Endometrial microvascular endothelial cells (primary cell): ENCODE data around the gene TRIM38. TPM values are rescaled to one million over a fixed set of nuclear protein-coding genes. Genes with fewer than 3 reads are reported as not detected.

Source experiments
- in situ Hi-C: cut with HindIII; loops from 2 replicates; pipeline ENCODE4 v1.10.0; 2017; ENCODE audit warnings: low sequenced_read_pairs, low pct_unique_long_range_greater_than_20kb; ENCODE audit errors: inconsistent ontology term
- total RNA-seq: library from RNA; depleted of rRNA; stranded (reverse); fragments of >200 nt; gene quantifications from one replicate; pipeline ENCODE4 v1.2.3, GENCODE V29; 2015; ENCODE audit errors: inconsistent ontology term

Gene TRIM38
- total RNA-seq, 1 donor from 2014 or later = 8.4 TPM

DNA sequence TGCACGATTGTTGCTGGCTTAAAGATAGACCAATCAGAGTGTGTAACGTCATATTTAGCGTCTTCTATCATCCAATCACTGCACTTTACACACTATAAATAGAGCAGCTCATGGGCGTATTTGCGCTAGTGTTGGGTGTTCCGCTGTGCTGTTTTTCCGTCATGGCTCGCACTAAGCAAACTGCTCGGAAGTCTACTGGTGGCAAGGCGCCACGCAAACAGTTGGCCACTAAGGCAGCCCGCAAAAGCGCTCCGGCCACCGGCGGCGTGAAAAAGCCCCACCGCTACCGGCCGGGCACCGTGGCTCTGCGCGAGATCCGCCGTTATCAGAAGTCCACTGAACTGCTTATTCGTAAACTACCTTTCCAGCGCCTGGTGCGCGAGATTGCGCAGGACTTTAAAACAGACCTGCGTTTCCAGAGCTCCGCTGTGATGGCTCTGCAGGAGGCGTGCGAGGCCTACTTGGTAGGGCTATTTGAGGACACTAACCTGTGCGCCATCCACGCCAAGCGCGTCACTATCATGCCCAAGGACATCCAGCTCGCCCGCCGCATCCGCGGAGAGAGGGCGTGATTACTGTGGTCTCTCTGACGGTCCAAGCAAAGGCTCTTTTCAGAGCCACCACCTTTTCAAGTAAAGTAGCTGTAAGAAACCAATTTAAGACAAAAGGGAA is 57.9 kb downstream of the TRIM38 start:
- in situ Hi-C loops = loop anchor here (10.0 to 25.0 kb wide), 2 partner anchors 1117 to 1874 kb away; a partner anchor contains a TSS

DNA sequence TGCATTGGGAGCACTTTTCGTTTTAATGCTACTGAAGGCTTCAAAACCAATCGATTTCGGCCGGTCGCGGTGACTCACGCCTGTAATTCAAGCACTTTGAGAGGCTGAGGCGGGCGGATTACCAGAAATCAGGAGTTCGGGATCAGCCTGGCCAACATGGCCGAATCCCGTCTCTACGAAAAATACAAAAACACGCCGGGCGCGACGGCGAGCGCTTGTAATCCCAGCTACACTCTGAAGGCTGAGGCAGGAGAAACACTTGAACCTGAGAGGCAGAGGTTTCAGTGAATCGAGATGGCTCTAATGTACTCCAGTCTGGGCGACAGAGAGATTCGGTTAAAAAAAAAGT is 58.4 kb downstream of the TRIM38 start:
- in situ Hi-C loops = loop anchor here (10.0 to 25.0 kb wide), 2 partner anchors 1116 to 1874 kb away; a partner anchor contains a TSS

- in situ Hi-C loops = loop anchor here (10.0 to 25.0 kb wide), 2 partner anchors 1116 to 1873 kb away; a partner anchor contains a TSS
Observed at GRCh38 chr6:26021350-26022131, 58.9 kb downstream of the TRIM38 start.

GRCh38 chr6:26022132-26022472 is 59.5 kb downstream of the TRIM38 start:
- in situ Hi-C loops = loop anchor here (10.0 to 25.0 kb wide), 2 partner anchors 1115 to 1873 kb away; a partner anchor contains a TSS

DNA sequence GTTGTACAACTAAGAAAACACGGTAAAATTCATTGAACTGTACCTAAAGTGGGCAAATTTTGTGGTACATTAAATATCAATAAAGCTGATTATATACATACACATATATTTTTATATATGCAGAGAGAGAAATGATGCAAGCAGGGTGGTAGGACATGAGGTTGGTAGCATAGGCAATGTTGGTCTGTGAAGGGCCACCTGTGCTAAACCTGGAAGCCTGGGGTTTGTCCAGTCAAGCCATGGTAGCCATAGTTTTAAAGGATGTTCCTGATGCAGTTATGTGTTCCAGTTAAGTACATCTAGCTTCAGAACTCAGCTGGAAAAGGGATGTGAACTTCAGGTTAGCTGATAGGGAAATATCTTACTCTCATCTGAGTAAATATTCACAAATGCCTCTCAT is 60.1 kb downstream of the TRIM38 start:
- in situ Hi-C loops = loop anchor here (10.0 to 25.0 kb wide), 2 partner anchors 1115 to 1872 kb away; a partner anchor contains a TSS

- in situ Hi-C loops = loop anchor here (10.0 to 25.0 kb wide), 2 partner anchors 1113 to 1870 kb away; a partner anchor contains a TSS
Observed at GRCh38 chr6:26024651-26025046, 62.0 kb downstream of the TRIM38 start.

DNA sequence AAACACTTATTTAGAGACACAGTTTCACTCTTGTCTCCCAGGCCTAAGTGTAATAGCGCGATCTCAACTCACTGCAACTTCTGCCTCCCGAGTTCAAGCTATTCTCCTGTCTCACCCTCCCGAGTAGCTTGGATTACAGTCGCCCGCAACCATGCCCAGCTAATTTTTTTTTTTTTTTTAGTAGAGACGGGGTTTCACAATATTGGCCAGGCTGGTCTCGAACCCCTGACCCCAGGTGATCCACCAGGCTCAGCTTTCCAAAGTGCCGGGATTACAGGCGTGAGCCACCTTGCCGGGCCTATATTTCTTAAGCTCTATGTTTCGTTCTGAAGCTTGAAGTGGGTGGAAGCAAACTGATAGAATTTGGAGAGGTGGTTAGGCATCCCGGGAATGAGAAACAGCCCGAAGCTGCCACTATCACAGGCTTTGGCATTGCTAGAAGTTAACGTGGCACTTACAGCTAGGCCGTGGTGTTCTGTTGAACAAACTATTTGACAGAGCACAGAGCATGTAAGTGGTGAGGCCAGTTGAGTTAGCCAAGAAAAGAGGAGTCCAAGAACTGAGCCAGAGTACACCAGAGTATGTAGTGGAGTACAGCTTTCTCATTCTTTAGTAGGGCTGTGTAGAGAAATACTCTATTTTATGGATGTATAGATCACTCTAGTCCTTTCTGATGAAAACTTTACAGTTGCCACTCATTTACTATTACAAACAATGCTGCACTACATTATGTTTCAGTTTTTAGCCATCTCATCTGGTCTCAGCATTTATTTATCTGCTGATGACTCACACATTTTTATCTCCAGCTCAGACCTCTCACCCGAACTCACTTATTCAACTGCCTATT is 62.7 kb downstream of the TRIM38 start:
- in situ Hi-C loops = loop anchor here (10.0 kb wide), 1 partner anchor 1870 kb away; a partner anchor contains a TSS

- in situ Hi-C loops = loop anchor here (10.0 kb wide), 1 partner anchor 1869 kb away; a partner anchor contains a TSS
Observed at GRCh38 chr6:26025894-26026832, 63.6 kb downstream of the TRIM38 start.

DNA sequence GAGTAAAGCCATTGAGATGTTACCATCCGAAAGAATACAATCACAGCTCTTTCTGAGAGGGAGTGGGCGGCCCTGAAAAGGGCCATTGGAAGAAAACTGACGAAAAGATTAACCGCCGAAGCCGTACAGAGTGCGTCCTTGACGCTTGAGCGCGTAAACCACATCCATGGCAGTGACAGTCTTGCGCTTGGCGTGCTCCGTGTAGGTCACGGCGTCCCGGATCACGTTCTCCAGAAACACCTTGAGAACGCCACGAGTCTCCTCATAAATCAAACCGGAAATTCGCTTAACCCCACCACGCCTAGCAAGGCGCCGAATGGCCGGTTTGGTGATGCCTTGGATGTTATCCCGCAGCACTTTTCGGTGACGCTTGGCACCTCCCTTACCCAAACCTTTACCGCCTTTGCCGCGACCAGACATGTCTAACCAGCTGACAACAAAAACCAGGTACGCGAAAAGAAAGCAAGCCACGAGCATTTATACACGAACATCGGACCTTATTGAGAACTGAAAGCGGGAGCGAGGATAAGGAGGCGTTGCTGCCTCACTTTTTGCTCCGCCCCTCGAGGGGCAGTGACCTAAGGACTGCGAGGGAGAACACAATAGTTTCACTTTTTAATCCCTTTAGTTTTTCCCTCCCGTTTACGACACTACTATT is 64.4 kb downstream of the TRIM38 start:
- in situ Hi-C loops = loop anchor here (10.0 kb wide), 1 partner anchor 1868 kb away; a partner anchor contains a TSS

DNA sequence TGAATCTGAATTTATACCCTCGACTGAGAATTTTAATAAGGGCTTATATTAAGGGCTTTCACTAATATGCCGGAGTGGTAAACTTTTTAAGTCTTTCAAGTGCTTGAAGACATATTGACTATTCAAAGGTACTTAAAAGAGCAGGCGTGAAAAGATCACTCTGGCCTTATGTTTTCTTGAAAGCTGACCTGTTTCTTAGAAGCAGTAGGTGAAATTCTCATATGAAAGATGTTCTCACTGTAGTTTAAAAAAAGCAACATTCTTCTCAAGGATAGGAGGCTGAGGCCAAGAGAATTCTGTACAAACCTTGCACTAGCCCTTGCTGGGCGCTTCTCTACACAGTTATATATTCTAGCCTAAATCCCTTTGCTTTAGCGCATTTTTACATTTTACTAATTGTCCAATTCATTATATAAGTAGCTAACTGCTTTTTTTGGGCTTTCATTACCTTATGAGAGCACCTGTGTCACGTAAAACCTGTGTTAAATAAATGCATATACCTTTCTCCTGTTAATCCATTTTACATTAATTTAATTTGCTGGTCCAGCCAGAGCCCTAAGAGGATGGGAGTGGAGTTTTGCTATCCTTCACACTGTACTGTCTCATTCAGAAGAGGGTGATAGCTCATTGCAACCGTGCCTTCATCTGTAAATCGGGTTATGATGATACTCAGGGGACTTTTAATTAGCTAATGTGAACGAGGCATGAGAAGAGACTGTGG is 65.0 kb downstream of the TRIM38 start:
- in situ Hi-C loops = loop anchor here (10.0 kb wide), 1 partner anchor 1867 kb away; a partner anchor contains a TSS

DNA sequence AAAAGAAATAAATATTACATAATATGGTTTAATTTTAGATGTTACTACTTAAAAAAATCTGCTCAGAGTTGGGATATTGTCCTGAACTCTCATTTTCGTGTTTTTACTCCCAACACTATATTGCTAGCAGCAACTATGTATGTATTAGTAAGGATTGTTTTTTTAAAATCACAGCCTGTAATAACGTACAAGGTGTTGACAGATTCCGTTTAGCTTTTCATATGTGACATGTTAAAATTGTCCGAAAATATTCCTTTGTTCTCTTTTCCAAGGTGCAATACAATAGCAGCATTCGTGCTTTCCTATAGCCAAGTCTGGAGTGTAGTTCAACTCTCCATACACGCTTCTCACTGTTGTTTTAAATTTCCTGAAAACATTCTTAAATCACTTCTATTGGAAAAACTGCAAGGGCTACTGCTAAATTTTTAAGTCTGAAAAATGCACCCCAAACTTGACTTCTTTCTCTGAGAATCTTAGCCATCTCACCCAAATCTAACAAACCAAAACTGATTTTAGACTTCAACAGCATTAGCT is 65.7 kb downstream of the TRIM38 start:
- in situ Hi-C loops = loop anchor here (10.0 kb wide), 1 partner anchor 1867 kb away; a partner anchor contains a TSS

- in situ Hi-C loops = loop anchor here (10.0 kb wide), 1 partner anchor 1866 kb away; a partner anchor contains a TSS
Observed at GRCh38 chr6:26028746-26029569, 66.4 kb downstream of the TRIM38 start.

DNA sequence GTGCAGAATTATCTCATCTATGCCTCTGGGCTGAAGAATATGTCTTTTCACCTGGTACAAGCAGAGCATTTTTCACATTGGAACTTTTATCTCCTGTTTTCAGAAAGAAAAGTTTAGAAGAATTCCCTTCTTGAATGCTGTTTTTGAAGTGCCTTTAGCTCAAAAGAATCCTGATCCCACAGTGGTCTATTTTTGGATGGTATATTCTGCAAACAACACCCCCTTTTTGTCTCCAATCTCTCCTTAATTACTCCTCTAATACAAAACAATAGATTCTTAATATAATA is 66.9 kb downstream of the TRIM38 start:
- in situ Hi-C loops = loop anchor here (10.0 kb wide), 1 partner anchor 1865 kb away; a partner anchor contains a TSS

DNA sequence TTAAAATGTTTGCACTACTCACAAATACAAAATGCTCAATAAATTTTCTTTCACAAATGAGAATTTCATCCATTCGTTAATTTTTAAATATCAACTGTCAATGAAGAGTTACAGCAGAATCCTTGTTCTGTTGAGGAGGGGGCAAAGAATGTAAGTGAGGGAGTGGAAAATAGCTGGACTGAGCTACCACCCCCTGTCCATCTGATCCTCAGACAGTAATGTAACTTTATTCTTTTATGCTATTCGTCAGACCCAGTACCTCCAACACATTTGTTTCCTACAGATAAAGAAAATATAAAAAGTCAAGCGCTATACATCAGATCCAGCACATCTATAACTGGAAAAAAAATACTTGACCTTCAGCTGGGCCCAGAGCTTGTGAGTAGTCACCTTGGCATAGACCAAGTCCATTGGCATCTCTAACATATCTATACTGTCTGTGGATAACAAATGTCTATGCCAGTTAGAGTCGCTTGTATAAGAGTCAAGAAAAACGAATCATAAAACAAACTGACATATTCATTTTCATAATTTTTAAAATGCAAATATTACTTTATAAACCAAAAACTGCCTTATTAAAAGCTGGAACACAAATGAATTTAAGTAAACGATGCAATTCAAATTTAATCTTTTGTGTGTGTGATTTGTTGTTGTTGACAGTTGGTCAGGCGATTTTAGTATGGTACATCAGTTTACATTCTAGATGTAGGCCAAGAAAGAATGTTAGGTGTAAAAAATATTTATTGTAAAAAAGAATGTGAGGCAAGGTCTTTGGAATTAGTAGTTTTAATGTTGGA is 67.5 kb downstream of the TRIM38 start:
- in situ Hi-C loops = loop anchor here (10.0 kb wide), 1 partner anchor 1865 kb away; a partner anchor contains a TSS

- in situ Hi-C loops = no loop called here
Observed at GRCh38 chr6:26030716-26031115, 68.1 kb downstream of the TRIM38 start.
